Bronchial epithelial cell (primary cell): ENCODE measurements around the gene EFTUD2. TPM values are rescaled to one million over a fixed set of nuclear protein-coding genes. Genes with fewer than 3 reads are reported as not detected.
"Not testable (repeated sequence)": the region's sequence is repeated elsewhere in the genome, so short reads cannot be mapped to it uniquely, and the experiment has no call there.

Experiments
- DNase-seq: peaks from one replicate; pipeline ENCODE4 v3.0.0-alpha.2; 2010; ENCODE audit warnings: low read depth
- FAIRE-seq: peaks from 2 replicates; lab custom pipeline; 2011; peaks lifted over from hg19 to GRCh38; lab: Jason Lieb, UNC
- H3K27me3 ChIP-seq: 2 replicates; pipeline ENCODE4 v1.5.1; 2011; ENCODE audit warnings: low read length; ENCODE audit not compliant: control insufficient read depth, insufficient read depth
- H3K36me3 ChIP-seq: 2 replicates; pipeline ENCODE4 v1.5.1; 2011; ENCODE audit warnings: low read length; ENCODE audit not compliant: control insufficient read depth, insufficient read depth
- H3K4me3 ChIP-seq: 2 replicates; pipeline ENCODE4 v1.5.1; 2011; ENCODE audit warnings: mild to moderate bottlenecking, low read depth, low read length, control low read depth
- CTCF ChIP-seq: IDR thresholded peaks from 2 replicates; pipeline ENCODE4 v1.5.1; 2011; ENCODE audit warnings: mild to moderate bottlenecking, moderate library complexity, low read length, control low read depth, inconsistent platforms; ENCODE audit not compliant: insufficient read depth, severe bottlenecking
- total RNA-seq: library from RNA; depleted of rRNA; stranded (reverse); fragments of >200 nt; gene quantifications from 2 replicates; pipeline ENCODE4 v1.2.1, GENCODE V29; 2014

EFTUD2 gene
- total RNA-seq: 78.0 and 91.4 TPM in 2 replicates

- DNase-seq (peak; percentile 76), FAIRE-seq (no peak)
Observed at GRCh38 chr17:44899074-44899782, at the start of gene EFTUD2. TSS of gene EFTUD2 (minus strand) at chr17:44899445. CDS start at chr17:44894521, 4,924 bp downstream.

GRCh38 chr17:44948315-44948795, 49.1 kb upstream of the EFTUD2 start:
- no peaks in the 10 kb centered on the region for H3K36me3 ChIP-seq
- H3K27me3 ChIP-seq: no peaks in the 10 kb centered on the region
- no peak for FAIRE-seq
- peak overlapping the region; percentile 82 for H3K4me3 ChIP-seq
- TF ChIP-seq CTCF: no peak
- no peak for DNase-seq

More at GRCh38 chr17:44899074-44899782, at the start of gene EFTUD2:
- no peak for TF ChIP-seq CTCF
- Histone ChIP-seq H3K4me3 (peak within 1 kb of the TSS; percentile 82), H3K27me3 (no peaks in the 10 kb centered on the region), H3K36me3 (no peaks in the 10 kb centered on the region)

GRCh38 chr17:44947461-44948314, 48.4 kb upstream of the EFTUD2 start, which contains the start of gene KIF18B:
TSS of gene KIF18B (minus strand) at chr17:44947773. CDS start at chr17:44936344, 11,429 bp downstream.
- H3K36me3 ChIP-seq: no peaks in the 10 kb centered on the region
- peak; percentile 90 for DNase-seq
- no peak for FAIRE-seq
- peak within 1 kb of the TSS; percentile 82 for H3K4me3 ChIP-seq
- H3K27me3 ChIP-seq: no peaks in the 10 kb centered on the region
- no peak for TF ChIP-seq CTCF

- not testable (repeated sequence) for H3K36me3 ChIP-seq, DNase-seq, H3K4me3 ChIP-seq, H3K27me3 ChIP-seq, FAIRE-seq
Observed at GRCh38 chr17:44945652-44946051, 46.4 kb upstream of the EFTUD2 start.

GRCh38 chr17:44942456-44942855, 43.2 kb upstream of the EFTUD2 start:
- H3K36me3 ChIP-seq: no peaks in the 10 kb centered on the region
- H3K27me3 ChIP-seq: no peaks in the 10 kb centered on the region
- FAIRE-seq (no peak), DNase-seq (no peak)
- TF ChIP-seq CTCF: no peak
- H3K4me3 ChIP-seq: no peak overlapping the region

- DNase-seq: no peak
- no peaks in the 10 kb centered on the region for H3K36me3 ChIP-seq
- no peaks in the 10 kb centered on the region for H3K27me3 ChIP-seq
- no peak for FAIRE-seq
- no peak overlapping the region for H3K4me3 ChIP-seq
- no peak for TF ChIP-seq CTCF
Observed at GRCh38 chr17:44941712-44942331, 42.6 kb upstream of the EFTUD2 start.
